Vagina (tissue), 2 donors: ENCODE measurements around the gene PPP1R2. TPM values are rescaled to one million over a fixed set of nuclear protein-coding genes. Genes with fewer than 3 reads are reported as not detected.

Experiments used
- DNase-seq, 2 donors: peaks; one replicate each; pipeline ENCODE4 v3.0.0-alpha.2; 2017; ENCODE audit errors: extremely low spot score in 2 of 2
- H3K27ac ChIP-seq: fragments of 200-600 bp; sonication (generic); one replicate; pipeline ENCODE4 v1.5.1; 2019
- H3K27me3 ChIP-seq: fragments of 200-600 bp; sonication (generic); one replicate; pipeline ENCODE4 v1.5.1; 2019
- H3K36me3 ChIP-seq, 2 donors: fragments of 200-600 bp; sonication (generic); one replicate each; pipeline ENCODE4 v1.5.1; 2017 to 2019
- H3K4me1 ChIP-seq: fragments of 200-600 bp; sonication (generic); one replicate; pipeline ENCODE4 v1.5.1; 2019
- H3K4me3 ChIP-seq, 2 donors: fragments of 200-600 bp; sonication (generic); 1 replicate in 1 of 2; 2 replicates in 1 of 2; pipeline ENCODE4 v1.5.1; 2016 to 2019
- H3K9me3 ChIP-seq: fragments of 200-600 bp; sonication (generic); one replicate; pipeline ENCODE4 v1.5.1; 2019
- CTCF ChIP-seq, 3 experiments: fragments of 450-650 bp in 2 of 3; fragments of 200-600 bp in 1 of 3; sonication (generic) in 1 of 3; IDR thresholded peaks; one replicate each; pipeline ENCODE4 v1.5.1; 2017 to 2019; ENCODE audit warnings: antibody characterized with exemption in 3 of 3, mild to moderate bottlenecking in 2 of 3, moderate library complexity in 2 of 3
- POLR2A ChIP-seq, 2 donors: fragments of 450-650 bp; IDR thresholded peaks; one replicate each; pipeline ENCODE4 v1.6.1; 2017; ENCODE audit warnings: antibody characterized with exemption in 2 of 2, mild to moderate bottlenecking in 2 of 2, moderate library complexity in 2 of 2
- POLR2AphosphoS5 ChIP-seq, 2 donors: sonication (generic); formaldehyde crosslinking; IDR thresholded peaks; one replicate each; pipeline ENCODE4 v1.9.0; 2017; ENCODE audit warnings: antibody characterized with exemption in 2 of 2, mild to moderate bottlenecking in 2 of 2, low read depth in 1 of 2; ENCODE audit not compliant: insufficient read depth in 1 of 2
- intact Hi-C: fragments of 100-400 bp; cut with DNase I; formaldehyde crosslinking; loops from one replicate; pipeline ENCODE4 v1.15.1; 2023
- total RNA-seq: library from RNA; depleted of rRNA; stranded (reverse); fragments of >200 nt; gene quantifications from one replicate; pipeline ENCODE4 v1.2.3, GENCODE V29; 2016

The PPP1R2 gene
- total RNA-seq, 1 donor from 2014 or later: 98.0 TPM

- Histone ChIP-seq H3K36me3 (no peaks in the 10 kb centered on the region), H3K9me3 (no peaks in the 10 kb centered on the region), H3K4me1 (no peaks in the 10 kb centered on the region), H3K27ac (no peak overlapping the region), H3K27me3 (no peaks in the 10 kb centered on the region), H3K4me3 (no peak overlapping the region)
- TF ChIP-seq POLR2AphosphoS5 (IDR thresholded peaks at IDR 0.05; ENCODE audit: insufficient read depth in 1 of 2, low read depth in 1 of 2) (no peak), POLR2A (IDR thresholded peaks at IDR 0.05) (no peak), CTCF (IDR thresholded peaks at IDR 0.05) (no peak)
- DNase-seq: no peak
- intact Hi-C loops: no loop called here
These were observed 30.7 kb upstream of the PPP1R2 start for GRCh38 chr3:195573611-195574496.

- Histone ChIP-seq H3K36me3 (no peaks in the 10 kb centered on the region), H3K4me1 (no peaks in the 10 kb centered on the region), H3K4me3 (no peak overlapping the region), H3K27ac (no peak overlapping the region), H3K27me3 (no peaks in the 10 kb centered on the region), H3K9me3 (no peaks in the 10 kb centered on the region)
- intact Hi-C loops: no loop called here
- no peak for DNase-seq
- no peak for TF ChIP-seq POLR2A (IDR thresholded peaks at IDR 0.05)
These were observed 28.2 kb upstream of the PPP1R2 start for GRCh38 chr3:195571361-195571760.

- Histone ChIP-seq H3K27me3 (no peaks in the 10 kb centered on the region), H3K27ac (no peak overlapping the region), H3K4me1 (no peaks in the 10 kb centered on the region), H3K9me3 (no peaks in the 10 kb centered on the region), H3K4me3 (no peak overlapping the region), H3K36me3 (no peaks in the 10 kb centered on the region)
- no peak for DNase-seq
- TF ChIP-seq CTCF (IDR thresholded peaks at IDR 0.05): no peak
- no peak for TF ChIP-seq POLR2A (IDR thresholded peaks at IDR 0.05)
- TF ChIP-seq POLR2AphosphoS5 (IDR thresholded peaks at IDR 0.05; ENCODE audit: insufficient read depth in 1 of 2, low read depth in 1 of 2): no peak
- intact Hi-C loops: no loop called here
These were observed 27.8 kb upstream of the PPP1R2 start for GRCh38 chr3:195570912-195571311.

- H3K4me1 ChIP-seq: no peaks in the 10 kb centered on the region
- H3K4me3 ChIP-seq: no peak overlapping the region
- TF ChIP-seq CTCF (IDR thresholded peaks at IDR 0.05) (no peak), POLR2A (IDR thresholded peaks at IDR 0.05) (no peak), POLR2AphosphoS5 (IDR thresholded peaks at IDR 0.05; ENCODE audit: insufficient read depth in 1 of 2, low read depth in 1 of 2) (no peak)
- DNase-seq: no peak
- intact Hi-C loops: no loop called here
- no peaks in the 10 kb centered on the region for H3K27me3 ChIP-seq
- no peak overlapping the region for H3K27ac ChIP-seq
- H3K36me3 ChIP-seq: no peaks in the 10 kb centered on the region
- no peaks in the 10 kb centered on the region for H3K9me3 ChIP-seq
These were observed 27.2 kb upstream of the PPP1R2 start for GRCh38 chr3:195570344-195570743.

GRCh38 chr3:195568630-195569029 lies 25.5 kb upstream of the PPP1R2 start:
- Histone ChIP-seq H3K4me3 (no peak overlapping the region), H3K36me3 (no peaks in the 10 kb centered on the region), H3K4me1 (no peaks in the 10 kb centered on the region), H3K27me3 (no peaks in the 10 kb centered on the region), H3K27ac (no peak overlapping the region), H3K9me3 (no peaks in the 10 kb centered on the region)
- intact Hi-C loops: no loop called here
- TF ChIP-seq POLR2A (IDR thresholded peaks at IDR 0.05) (no peak), POLR2AphosphoS5 (IDR thresholded peaks at IDR 0.05; ENCODE audit: insufficient read depth in 1 of 2, low read depth in 1 of 2) (no peak), CTCF (IDR thresholded peaks at IDR 0.05) (no peak)
- no peak for DNase-seq
